ENCODE results near the gene FAM200B. TPM values are rescaled to one million over a fixed set of nuclear protein-coding genes. Genes with fewer than 3 reads are reported as not detected.

Gene FAM200B
- total and polyA plus RNA-seq, 2 donors (not counting 3 experiments of a cell fraction or from before 2014, with no cell fraction given), result 13.9 to 24.6 TPM

DNA sequence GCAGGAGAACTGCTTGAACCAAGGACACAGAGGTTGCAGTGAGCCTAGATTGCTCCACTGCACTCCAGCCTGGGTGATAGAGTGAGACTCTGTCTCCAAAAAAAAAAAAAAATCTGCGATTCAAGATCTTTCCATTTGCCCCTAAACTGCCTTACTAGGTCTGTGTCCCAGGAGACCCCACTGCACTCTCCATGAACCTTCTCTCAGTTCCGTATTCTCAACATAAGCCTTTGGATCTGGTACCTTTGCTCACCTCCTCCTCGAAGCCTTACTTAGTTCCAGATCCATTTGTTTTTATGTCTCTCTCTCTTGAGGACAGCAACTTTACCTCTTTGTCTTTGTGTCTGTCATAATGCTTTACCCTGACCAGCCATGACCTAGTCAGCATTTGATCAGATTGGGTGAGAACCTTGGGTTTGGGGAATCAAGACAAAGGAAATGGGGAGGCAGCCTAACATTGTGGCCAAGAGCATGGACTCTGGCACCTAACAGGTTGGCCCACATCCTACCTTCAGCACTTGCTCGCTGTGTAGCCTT is 55.0 kb downstream of the FAM200B start:
- no peaks in the 10 kb centered on the region for H3K79me2 ChIP-seq (ENCODE audit: control insufficient read depth, insufficient read depth, low read length)
- FAIRE-seq, result no peak

GRCh38 chr4:15737255-15737654 is 55.6 kb downstream of the FAM200B start:
- ChIA-PET POLR2A (no interaction called here), CTCF (interaction anchor here (0.5 to 1.2 kb wide), 4 partner anchors 131 to 262 kb away, joined by 3 read pairs; no protein-coding TSS in a partner anchor)
- BruUV-seq (replicated peaks), result no TSS peak
- no peak for FAIRE-seq
- Histone ChIP-seq H3K36me3 (ENCODE audit: control insufficient read depth in 2 of 2, extremely low read depth in 1 of 2, insufficient read depth in 2 of 2, low read length in 2 of 2) (no peaks in the 10 kb centered on the region), H3K9ac (replicated peaks; ENCODE audit: extremely low read depth, insufficient read depth, low read length) (no peak overlapping the region), H3K4me3 (replicated peaks in 1 of 3; ENCODE audit: insufficient read depth in 1 of 3, low read depth in 1 of 3, low read length in 3 of 3) (no peak overlapping the region), H3K4me1 (ENCODE audit: control insufficient read depth, extremely low read depth, insufficient read depth, low read length) (no peaks in the 10 kb centered on the region), H3K27me3 (ENCODE audit: control insufficient read depth in 2 of 2, insufficient read depth in 2 of 2, low read length in 2 of 2) (no peaks in the 10 kb centered on the region), H3K9me3 (replicated peaks; ENCODE audit: control insufficient read depth, insufficient read depth, low read length) (no peaks in the 10 kb centered on the region), H3K4me2 (ENCODE audit: insufficient read depth, low read length) (no peak overlapping the region), H2AFZ (ENCODE audit: low read depth, low read length) (no peak overlapping the region), H4K20me1 (replicated peaks; ENCODE audit: control insufficient read depth, extremely low read depth, insufficient read depth, low read length) (no peaks in the 10 kb centered on the region), H3K9me1 (replicated peaks; ENCODE audit: control insufficient read depth, extremely low read depth, insufficient read depth, low read length) (no peaks in the 10 kb centered on the region), H3K27ac (ENCODE audit: insufficient read depth, low read depth, low read length) (no peak overlapping the region), H3K79me2 (ENCODE audit: control insufficient read depth, insufficient read depth, low read length) (no peaks in the 10 kb centered on the region)
- dilution Hi-C loops (cut with MboI; ENCODE audit: extremely low pct_ligation_motif_present, low sequenced_read_pairs), result no loop called here
- TF ChIP-seq JUN (IDR thresholded peaks at IDR 0.05; ENCODE audit: borderline replicate concordance, insufficient read depth, insufficient read length, low read depth) (no peak), EZH2 (IDR thresholded peaks at IDR 0.05; ENCODE audit: borderline replicate concordance, low read depth, low read length, severe bottlenecking) (no peak), POLR2AphosphoS5 (IDR thresholded peaks at IDR 0.05; ENCODE audit: insufficient read depth, low read depth, low read length) (no peak), MYC (IDR thresholded peaks at IDR 0.05; ENCODE audit: low read depth, low read length) (no peak)
- TF ChIP-seq, protein P1, sequence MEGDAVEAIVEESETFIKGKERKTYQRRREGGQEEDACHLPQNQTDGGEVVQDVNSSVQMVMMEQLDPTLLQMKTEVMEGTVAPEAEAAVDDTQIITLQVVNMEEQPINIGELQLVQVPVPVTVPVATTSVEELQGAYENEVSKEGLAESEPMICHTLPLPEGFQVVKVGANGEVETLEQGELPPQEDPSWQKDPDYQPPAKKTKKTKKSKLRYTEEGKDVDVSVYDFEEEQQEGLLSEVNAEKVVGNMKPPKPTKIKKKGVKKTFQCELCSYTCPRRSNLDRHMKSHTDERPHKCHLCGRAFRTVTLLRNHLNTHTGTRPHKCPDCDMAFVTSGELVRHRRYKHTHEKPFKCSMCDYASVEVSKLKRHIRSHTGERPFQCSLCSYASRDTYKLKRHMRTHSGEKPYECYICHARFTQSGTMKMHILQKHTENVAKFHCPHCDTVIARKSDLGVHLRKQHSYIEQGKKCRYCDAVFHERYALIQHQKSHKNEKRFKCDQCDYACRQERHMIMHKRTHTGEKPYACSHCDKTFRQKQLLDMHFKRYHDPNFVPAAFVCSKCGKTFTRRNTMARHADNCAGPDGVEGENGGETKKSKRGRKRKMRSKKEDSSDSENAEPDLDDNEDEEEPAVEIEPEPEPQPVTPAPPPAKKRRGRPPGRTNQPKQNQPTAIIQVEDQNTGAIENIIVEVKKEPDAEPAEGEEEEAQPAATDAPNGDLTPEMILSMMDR (IDR thresholded peaks at IDR 0.05; ENCODE audit: extremely low read depth in 1 of 2, insufficient read depth in 1 of 2, low read depth in 1 of 2, low read length in 2 of 2), result no peak
- intact Hi-C loops (cut with micrococcal nuclease), result no loop called here
- DNase-seq (ENCODE audit: low read depth, low spot score), result no peak

More for the DNA sequence above, 55.0 kb downstream of the FAM200B start:
- Histone ChIP-seq H3K36me3 (ENCODE audit: control insufficient read depth in 2 of 2, extremely low read depth in 1 of 2, insufficient read depth in 2 of 2, low read length in 2 of 2) (no peaks in the 10 kb centered on the region), H3K9ac (replicated peaks; ENCODE audit: extremely low read depth, insufficient read depth, low read length) (no peak overlapping the region), H4K20me1 (replicated peaks; ENCODE audit: control insufficient read depth, extremely low read depth, insufficient read depth, low read length) (no peaks in the 10 kb centered on the region), H3K27me3 (ENCODE audit: control insufficient read depth in 2 of 2, insufficient read depth in 2 of 2, low read length in 2 of 2) (no peaks in the 10 kb centered on the region), H3K4me3 (replicated peaks in 1 of 3; ENCODE audit: insufficient read depth in 1 of 3, low read depth in 1 of 3, low read length in 3 of 3) (no peak overlapping the region), H3K9me1 (replicated peaks; ENCODE audit: control insufficient read depth, extremely low read depth, insufficient read depth, low read length) (no peaks in the 10 kb centered on the region), H3K4me2 (ENCODE audit: insufficient read depth, low read length) (no peak overlapping the region), H3K9me3 (replicated peaks; ENCODE audit: control insufficient read depth, insufficient read depth, low read length) (no peaks in the 10 kb centered on the region), H2AFZ (ENCODE audit: low read depth, low read length) (no peak overlapping the region), H3K27ac (ENCODE audit: insufficient read depth, low read depth, low read length) (no peak overlapping the region), H3K4me1 (ENCODE audit: control insufficient read depth, extremely low read depth, insufficient read depth, low read length) (no peaks in the 10 kb centered on the region)
- dilution Hi-C loops (cut with MboI; ENCODE audit: extremely low pct_ligation_motif_present, low sequenced_read_pairs), result no loop called here
- TF ChIP-seq, protein P1 (IDR thresholded peaks at IDR 0.05; ENCODE audit: extremely low read depth in 1 of 2, insufficient read depth in 1 of 2, low read depth in 1 of 2, low read length in 2 of 2), result no peak
- no TSS peak for BruUV-seq (replicated peaks)
- intact Hi-C loops (cut with micrococcal nuclease), result no loop called here
- no peak for DNase-seq (ENCODE audit: low read depth, low spot score)
- ChIA-PET CTCF (interaction anchor here (0.5 to 1.2 kb wide), 3 partner anchors 132 to 219 kb away, joined by 3 read pairs; no protein-coding TSS in a partner anchor), POLR2A (no interaction called here)
